Loucy (cell line): Measurements from ENCODE around the gene USP34.

Experiments used
- H2AFZ ChIP-seq: fragments of 200-600 bp; sonication (generic); 2 replicates; pipeline ENCODE4 v1.6.0; 2016; ENCODE audit warnings: antibody characterized with exemption, mild to moderate bottlenecking, low read length, moderate library complexity
- H3F3A ChIP-seq: fragments of 200-600 bp; 2 replicates; pipeline ENCODE4 v1.6.0; 2016; ENCODE audit warnings: antibody characterized with exemption, low read depth, mild to moderate bottlenecking
- H3K27me3 ChIP-seq: fragments of 200-600 bp; sonication (generic); 2 replicates; pipeline ENCODE4 v1.6.1; 2014; ENCODE audit warnings: low read length, mild to moderate bottlenecking; ENCODE audit not compliant: insufficient read depth, poor library complexity, severe bottlenecking
- H3K36me3 ChIP-seq: fragments of 200-600 bp; sonication (generic); 2 replicates; pipeline ENCODE4 v1.6.1; 2016; ENCODE audit warnings: low read length; ENCODE audit not compliant: insufficient read depth
- H3K4me1 ChIP-seq: fragments of 200-600 bp; sonication (generic); 2 replicates; pipeline ENCODE4 v1.5.1; 2014; ENCODE audit warnings: low read length, mild to moderate bottlenecking; ENCODE audit not compliant: insufficient read depth, poor library complexity, severe bottlenecking
- H3K4me2 ChIP-seq: fragments of 200-600 bp; sonication (generic); 2 replicates; pipeline ENCODE4 v1.6.0; 2014; ENCODE audit warnings: antibody characterized with exemption, low read length, low read depth, mild to moderate bottlenecking; ENCODE audit not compliant: poor library complexity, severe bottlenecking
- H3K4me3 ChIP-seq: fragments of 200-600 bp; sonication (generic); 2 replicates; pipeline ENCODE4 v1.5.1; 2014; ENCODE audit warnings: low read length, mild to moderate bottlenecking, mixed read lengths; ENCODE audit not compliant: poor library complexity, severe bottlenecking
- H3K79me2 ChIP-seq: fragments of 200-600 bp; sonication (generic); 2 replicates; pipeline ENCODE4 v1.6.1; 2014; ENCODE audit warnings: low read length; ENCODE audit not compliant: insufficient read depth
- H3K9ac ChIP-seq: fragments of 200-600 bp; sonication (generic); 2 replicates; pipeline ENCODE4 v1.6.0; 2014; ENCODE audit warnings: mild to moderate bottlenecking, low read depth, low read length, moderate library complexity; ENCODE audit not compliant: poor library complexity, severe bottlenecking
- H3K9me2 ChIP-seq: fragments of 200-600 bp; sonication (generic); replicated peaks from 2 replicates; pipeline ENCODE4 v1.6.1; 2016; ENCODE audit warnings: low read depth, low read length, mixed read lengths
- H3K9me3 ChIP-seq: fragments of 200-600 bp; sonication (generic); 2 replicates; pipeline ENCODE4 v1.6.1; 2014; ENCODE audit warnings: mild to moderate bottlenecking, antibody characterized with exemption, low read length, low read depth; ENCODE audit not compliant: insufficient read depth
- H4K20me1 ChIP-seq: fragments of 200-600 bp; sonication (generic); 2 replicates; pipeline ENCODE4 v1.6.0; 2014; ENCODE audit warnings: antibody characterized with exemption, low read length, mild to moderate bottlenecking; ENCODE audit not compliant: insufficient read depth, poor library complexity, severe bottlenecking
- CTCF ChIP-seq: fragments of 200-600 bp; sonication (generic); conservative IDR thresholded peaks from 2 replicates; pipeline ENCODE4 v1.5.1; 2014; ENCODE audit warnings: mild to moderate bottlenecking, antibody characterized with exemption, low read length
- EZH2phosphoT487 ChIP-seq: fragments of 200-600 bp; IDR thresholded peaks from 2 replicates; pipeline ENCODE4 v1.6.1; 2018; ENCODE audit warnings: antibody characterized with exemption, mild to moderate bottlenecking, moderate library complexity, borderline replicate concordance

Gene USP34

DNA sequence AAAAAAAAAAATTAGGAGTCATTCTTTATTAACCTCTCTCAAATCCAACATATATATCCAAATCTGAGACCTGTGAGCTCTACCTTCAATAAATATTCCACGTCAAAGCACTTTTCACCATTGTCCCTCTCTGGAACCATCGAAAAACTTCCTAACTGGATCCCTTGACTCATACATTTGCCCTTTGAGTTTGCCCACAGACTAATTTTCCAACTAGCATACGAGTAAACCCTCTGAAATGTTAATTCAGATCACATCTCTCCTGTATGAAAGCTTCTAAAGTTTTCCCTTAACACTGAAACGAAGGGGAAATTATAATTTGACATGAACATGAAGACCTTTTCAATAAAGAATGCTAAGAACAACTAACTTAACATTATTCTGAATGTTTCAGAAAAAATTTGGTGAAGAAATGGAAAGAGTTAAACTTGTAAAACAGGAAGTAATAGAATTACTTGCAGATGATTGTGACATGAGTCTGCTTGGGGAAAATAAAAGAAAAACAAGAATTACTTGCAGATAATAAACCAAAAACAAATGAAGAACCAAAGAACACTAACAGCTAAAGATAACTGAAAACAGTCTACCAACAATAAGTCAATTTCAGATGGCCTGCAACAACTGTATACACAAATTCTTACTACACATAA, 198.3 kb downstream of the USP34 start:
- Histone ChIP-seq H3F3A (no peaks in the 10 kb centered on the region), H3K4me1 (no peaks in the 10 kb centered on the region), H3K79me2 (no peaks in the 10 kb centered on the region), H3K36me3 (peaks cover 15% of the 10 kb centered on the region), H3K9me3 (no peaks in the 10 kb centered on the region), H3K9me2 (no peaks in the 10 kb centered on the region), H2AFZ (no peak overlapping the region), H3K9ac (no peak overlapping the region), H3K4me2 (no peak overlapping the region), H3K4me3 (no peak overlapping the region), H4K20me1 (no peaks in the 10 kb centered on the region), H3K27me3 (no peaks in the 10 kb centered on the region)
- no peak for TF ChIP-seq EZH2phosphoT487
- TF ChIP-seq CTCF: no peak

GRCh38 chr2:61268249-61268648, 202.6 kb downstream of the USP34 start:
- Histone ChIP-seq H4K20me1 (no peaks in the 10 kb centered on the region), H2AFZ (no peak overlapping the region), H3K36me3 (peaks cover 20% of the 10 kb centered on the region; the same call in 1 of the 2 replicates), H3F3A (no peaks in the 10 kb centered on the region), H3K4me3 (no peak overlapping the region), H3K4me2 (no peak overlapping the region), H3K4me1 (no peaks in the 10 kb centered on the region), H3K9me3 (no peaks in the 10 kb centered on the region), H3K9me2 (no peaks in the 10 kb centered on the region), H3K79me2 (no peaks in the 10 kb centered on the region), H3K9ac (no peak overlapping the region), H3K27me3 (no peaks in the 10 kb centered on the region)
- TF ChIP-seq CTCF (no peak), EZH2phosphoT487 (no peak)

GRCh38 chr2:61266632-61267505, 204.0 kb downstream of the USP34 start:
- Histone ChIP-seq H3K4me1 (no peaks in the 10 kb centered on the region), H3K9me2 (no peaks in the 10 kb centered on the region), H3F3A (no peaks in the 10 kb centered on the region), H2AFZ (no peak overlapping the region), H3K4me3 (no peak overlapping the region), H3K27me3 (no peaks in the 10 kb centered on the region), H3K79me2 (no peaks in the 10 kb centered on the region), H3K36me3 (peaks cover 24% of the 10 kb centered on the region; the same call in 1 of the 2 replicates), H3K9ac (no peak overlapping the region), H3K9me3 (no peaks in the 10 kb centered on the region), H3K4me2 (no peak overlapping the region), H4K20me1 (no peaks in the 10 kb centered on the region)
- TF ChIP-seq EZH2phosphoT487 (no peak), CTCF (no peak)
